GM12892 (cell line): ENCODE measurements around the gene ITPRID2.

Experiments
- DNase-seq: peaks from one replicate; pipeline ENCODE4 v3.0.0; 2011; ENCODE audit not compliant: insufficient read length
- FAIRE-seq: peaks from 2 replicates; lab custom pipeline; 2011; peaks lifted over from hg19 to GRCh38; lab: Jason Lieb, UNC
- POLR2A ChIP-seq: IDR thresholded peaks from 2 replicates; pipeline ENCODE4 v1.6.1; 2011; ENCODE audit warnings: low read depth, low read length, control low read depth
- POLR2AphosphoS5 ChIP-seq: IDR thresholded peaks from 2 replicates; pipeline ENCODE4 v1.6.1; 2011; ENCODE audit warnings: low read depth, low read length, control low read depth
- TAF1 ChIP-seq: IDR thresholded peaks from 2 replicates; pipeline ENCODE4 v1.6.1; 2011; ENCODE audit warnings: low read depth, mild to moderate bottlenecking, control low read depth, low read length, borderline replicate concordance

Gene ITPRID2

DNA sequence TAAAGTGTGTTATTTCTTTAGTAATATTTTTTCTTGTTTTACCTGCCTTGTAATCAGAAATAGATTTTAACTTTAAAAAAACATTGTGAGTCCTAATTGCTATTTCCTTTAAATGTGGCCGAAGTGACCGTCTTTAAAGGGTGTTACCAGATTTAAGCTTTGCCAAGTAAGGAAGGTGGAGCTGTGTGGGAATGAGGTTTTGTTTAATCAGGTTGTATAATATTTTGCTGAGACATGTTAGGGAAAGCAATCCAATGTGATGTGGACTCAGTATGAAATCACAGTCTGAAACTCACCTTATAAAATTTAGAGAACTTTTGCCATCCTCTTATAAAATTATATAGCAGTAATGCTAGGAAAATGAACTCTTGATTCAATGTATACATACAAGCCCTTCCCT, 32.9 kb upstream of the ITPRID2 start:
- DNase-seq (no peak), FAIRE-seq (no peak)
- TF ChIP-seq POLR2A (no peak), TAF1 (no peak), POLR2AphosphoS5 (no peak)

DNA sequence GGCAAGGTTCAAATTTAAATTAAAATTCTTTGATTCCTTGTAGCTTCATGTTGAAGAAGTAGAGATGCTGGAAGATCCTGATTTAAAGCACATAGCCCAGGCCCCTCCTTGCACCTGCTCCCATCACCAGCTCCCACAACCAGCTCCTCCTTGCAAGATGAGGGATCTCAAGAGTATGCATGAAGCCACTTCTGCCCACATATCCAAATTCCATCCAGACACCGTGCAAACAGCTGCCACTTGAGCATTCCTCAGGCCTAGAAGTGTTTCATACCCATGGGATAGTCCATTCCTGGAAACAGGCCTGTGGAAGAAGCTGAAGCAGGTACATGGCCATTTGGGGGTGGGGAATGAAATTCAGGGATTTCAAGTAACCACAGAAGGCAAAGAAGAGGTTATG, 32.4 kb upstream of the ITPRID2 start:
- DNase-seq (no peak), FAIRE-seq (no peak)
- no peak for TF ChIP-seq POLR2AphosphoS5
- TF ChIP-seq POLR2A = no peak
- no peak for TF ChIP-seq TAF1

DNA sequence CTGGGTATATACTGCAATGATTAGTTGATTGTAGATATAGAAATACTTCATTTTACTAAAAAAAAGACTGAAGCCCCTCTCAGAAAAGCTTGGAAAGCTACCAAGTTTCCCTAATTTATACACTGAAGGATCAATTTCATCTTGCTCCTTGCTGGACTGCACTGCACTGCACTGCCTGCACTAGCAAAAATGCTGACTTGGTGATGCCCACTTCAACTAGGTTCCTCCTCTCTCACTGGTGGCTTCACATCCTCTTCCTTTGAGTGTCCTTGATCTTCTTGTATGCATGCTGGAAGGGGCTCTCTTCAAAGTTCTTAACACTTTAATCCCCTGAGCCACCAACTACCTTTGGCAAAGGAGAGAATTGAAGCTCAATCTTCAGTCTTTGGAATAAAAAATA, 31.7 kb upstream of the ITPRID2 start:
- FAIRE-seq (no peak), DNase-seq (no peak)
- TF ChIP-seq POLR2A (no peak), POLR2AphosphoS5 (no peak), TAF1 (no peak)

DNA sequence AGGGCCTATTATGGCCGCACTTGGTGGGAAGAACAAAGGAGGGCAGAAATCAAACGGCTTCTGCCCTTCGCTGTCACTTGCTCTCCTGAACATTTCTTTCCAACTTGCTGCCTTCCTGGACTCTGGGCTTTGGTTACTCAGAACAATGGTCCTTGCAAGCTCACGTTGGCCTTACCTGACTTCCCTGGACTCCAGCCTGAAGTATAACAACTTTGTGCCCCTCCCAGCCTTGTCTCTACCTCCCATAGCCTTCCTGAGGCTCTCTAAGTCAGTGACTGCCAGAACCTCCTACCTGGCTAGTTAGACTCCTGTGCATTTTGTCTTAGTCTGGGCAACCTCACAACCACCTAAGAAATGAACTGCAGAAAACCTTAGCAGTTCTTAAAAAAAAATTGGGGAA, 30.2 kb upstream of the ITPRID2 start:
- TF ChIP-seq POLR2AphosphoS5 (no peak), TAF1 (no peak), POLR2A (no peak)
- DNase-seq (no peak), FAIRE-seq (no peak)

DNA sequence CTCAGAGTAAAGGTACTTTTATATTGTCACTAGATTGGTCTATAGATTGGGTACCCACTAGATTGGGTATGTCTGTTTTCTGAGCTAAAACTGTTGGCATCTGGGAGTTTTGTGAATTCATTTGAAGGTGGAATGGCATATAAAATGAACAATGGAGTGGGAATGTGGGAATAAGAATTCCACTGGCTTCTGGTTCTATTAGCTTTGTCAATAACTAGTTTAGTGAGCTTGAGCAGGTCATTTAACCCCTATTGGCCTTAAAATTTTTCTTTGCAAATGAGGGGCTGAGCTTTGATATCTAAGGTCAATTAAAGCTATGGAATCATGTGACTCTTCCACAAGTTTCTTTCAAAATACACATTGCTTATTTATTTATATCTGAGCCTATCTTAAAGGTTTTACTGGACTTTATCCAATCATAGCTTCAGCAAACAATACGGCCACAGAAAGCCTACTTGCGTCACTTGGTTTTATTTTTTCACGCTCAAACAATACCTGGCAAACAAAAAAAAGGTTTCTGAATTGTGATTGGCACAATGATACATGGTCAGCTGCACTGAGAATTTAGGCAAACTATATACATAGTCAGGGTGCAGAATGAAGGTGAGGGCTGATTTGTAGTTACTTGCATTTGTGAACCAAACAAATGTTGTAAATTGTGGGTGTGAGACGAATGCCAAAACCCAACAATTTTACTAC, 28.8 kb upstream of the ITPRID2 start:
- no peak for FAIRE-seq
- TF ChIP-seq POLR2A (no peak), POLR2AphosphoS5 (no peak), TAF1 (no peak)
- DNase-seq = no peak

DNA sequence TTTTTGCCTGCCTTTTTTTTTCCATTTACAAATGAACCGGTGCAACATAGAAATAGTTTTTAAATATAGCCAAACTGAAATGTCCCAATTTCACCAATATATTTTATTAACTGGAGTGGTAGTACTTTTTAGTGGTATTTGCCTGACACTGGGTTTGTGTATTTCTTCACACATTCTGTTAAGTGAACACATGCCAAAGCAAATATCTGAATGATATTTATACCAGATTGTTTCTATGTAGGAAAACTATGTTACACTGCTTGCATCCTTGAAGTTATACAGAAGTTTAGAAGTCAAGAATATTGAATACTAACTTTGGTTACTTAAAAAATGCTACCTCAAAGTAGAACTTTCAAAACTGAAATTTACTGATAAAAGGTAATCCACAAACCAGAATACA, 19.4 kb upstream of the ITPRID2 start:
- FAIRE-seq (no peak), DNase-seq (no peak)
- TF ChIP-seq TAF1 (no peak), POLR2A (no peak), POLR2AphosphoS5 (no peak)

DNA sequence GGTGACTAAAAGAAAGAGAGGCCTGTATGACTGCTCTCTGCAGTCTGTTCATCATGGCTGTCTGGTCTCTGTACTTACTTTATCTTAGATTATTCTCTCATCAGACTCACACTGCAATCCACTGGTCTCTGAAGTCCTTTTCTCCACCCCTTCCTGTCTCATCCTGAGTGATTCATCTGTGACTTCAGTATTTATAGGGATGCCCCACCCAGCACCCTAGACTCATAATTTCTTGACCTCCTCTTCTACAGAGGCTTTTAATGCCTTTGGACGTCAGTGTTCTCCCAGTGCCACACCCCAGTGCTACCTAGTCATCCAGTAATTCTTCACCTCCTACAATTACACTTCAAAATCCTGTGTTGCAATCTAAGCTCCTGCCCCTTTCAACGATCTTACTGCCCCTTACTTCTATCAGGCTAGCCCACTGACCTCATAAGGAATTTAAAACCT, 14.9 kb upstream of the ITPRID2 start:
- DNase-seq = no peak
- TF ChIP-seq POLR2AphosphoS5 = no peak
- TF ChIP-seq TAF1 = no peak
- FAIRE-seq = no peak

DNA sequence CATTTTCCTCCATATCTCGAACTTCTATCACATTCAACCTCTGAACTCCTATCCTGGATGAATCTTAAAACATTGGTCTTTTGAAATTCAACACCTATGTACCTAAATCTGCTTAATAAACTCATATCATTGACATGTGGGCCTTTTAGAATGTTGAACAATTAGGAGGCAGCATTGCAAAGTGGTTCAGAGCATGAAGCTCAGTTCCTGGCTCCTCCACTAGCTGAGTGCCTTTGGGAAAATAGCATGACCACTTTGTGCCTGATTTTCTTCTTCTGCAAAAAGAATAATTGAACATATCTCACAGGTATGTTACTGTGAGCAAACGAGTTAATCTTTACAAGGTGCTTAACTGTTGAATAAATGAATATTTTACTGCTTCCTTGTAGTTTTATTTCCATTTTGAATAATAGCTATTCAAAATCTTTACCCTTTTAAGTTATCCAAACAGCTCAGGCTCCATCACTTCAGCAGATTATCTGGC, 14.3 kb upstream of the ITPRID2 start:
- FAIRE-seq = no peak

DNA sequence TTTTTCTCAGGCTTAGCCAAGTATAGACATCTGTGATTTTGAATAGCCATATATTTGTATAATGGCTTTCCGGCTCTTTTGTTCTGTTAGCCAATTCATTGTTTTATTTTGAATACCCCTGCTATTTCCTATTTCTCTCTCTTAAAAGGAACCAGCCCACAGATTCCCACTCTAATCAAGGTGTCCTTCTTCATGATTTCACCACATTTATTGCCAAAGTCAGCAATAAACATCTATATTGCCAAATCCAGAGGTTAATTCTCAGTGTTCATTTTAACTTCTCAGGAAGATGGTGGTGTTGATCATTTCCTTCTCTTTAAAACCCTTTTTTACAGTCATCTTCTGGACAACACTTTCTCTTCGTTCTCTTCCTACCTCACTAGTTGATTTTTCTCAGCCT, 13.1 kb upstream of the ITPRID2 start:
- DNase-seq = no peak
- FAIRE-seq = no peak
- TF ChIP-seq POLR2A (no peak), POLR2AphosphoS5 (no peak), TAF1 (no peak)

More for the DNA sequence above, 14.3 kb upstream of the ITPRID2 start:
- TF ChIP-seq TAF1 = no peak
- no peak for TF ChIP-seq POLR2A
- no peak for TF ChIP-seq POLR2AphosphoS5
- no peak for DNase-seq

DNA sequence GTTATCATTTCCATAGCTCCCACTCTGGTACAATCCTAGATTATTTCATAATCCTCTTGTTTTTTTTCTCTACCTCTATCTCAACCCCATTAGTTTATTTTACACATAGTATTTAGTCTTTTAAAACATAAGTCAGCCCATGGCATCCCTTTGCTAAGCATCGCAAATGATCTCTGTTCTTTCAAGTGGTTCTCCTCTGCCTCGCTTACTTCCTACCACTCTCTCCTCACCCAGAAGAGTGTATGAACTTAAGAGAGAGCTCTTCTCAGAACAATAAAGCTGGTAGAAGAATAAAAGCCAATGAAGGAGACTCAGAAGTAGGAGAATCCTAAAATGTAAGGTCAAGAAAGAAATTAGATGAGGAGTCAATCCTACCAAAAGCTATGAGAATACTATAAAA, 12.2 kb upstream of the ITPRID2 start:
- TF ChIP-seq POLR2A = no peak
- no peak for TF ChIP-seq TAF1
- TF ChIP-seq POLR2AphosphoS5 = no peak
- FAIRE-seq = no peak
- DNase-seq = no peak

DNA sequence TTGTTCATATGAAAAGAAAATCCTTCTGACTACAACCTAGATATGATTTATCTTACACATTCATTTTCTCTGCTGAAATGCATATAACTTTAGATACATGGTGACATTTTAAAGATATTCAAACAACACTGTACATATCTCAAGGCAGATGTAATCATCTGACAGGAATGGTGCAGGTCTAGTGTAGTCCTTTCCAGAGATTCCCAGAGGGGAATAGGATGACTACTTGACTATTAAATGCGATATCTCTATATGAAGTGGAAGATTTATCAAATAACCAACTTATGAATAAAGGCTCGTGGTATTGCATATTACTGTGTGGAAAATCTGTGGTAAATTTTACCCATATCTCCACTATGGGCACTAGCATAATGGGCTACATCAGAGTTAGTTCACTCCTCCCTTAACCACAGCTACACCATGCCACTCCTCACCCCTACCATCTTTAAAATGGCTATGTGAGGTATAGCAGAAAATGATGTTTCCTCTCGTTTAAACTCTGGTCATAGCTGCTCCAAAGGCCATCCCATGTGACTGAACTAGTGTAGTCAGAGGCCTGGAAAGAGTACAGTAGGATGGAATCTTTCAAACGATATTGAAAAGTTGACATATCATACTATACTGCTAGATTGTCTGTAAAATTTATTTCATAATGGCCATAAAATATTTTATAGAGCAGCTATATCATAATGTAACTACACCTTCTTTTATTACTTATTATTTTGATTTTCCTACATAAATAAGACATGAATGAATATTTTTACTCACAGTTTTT, 9.1 kb upstream of the ITPRID2 start:
- TF ChIP-seq TAF1 = no peak
- FAIRE-seq (no peak), DNase-seq (no peak)

DNA sequence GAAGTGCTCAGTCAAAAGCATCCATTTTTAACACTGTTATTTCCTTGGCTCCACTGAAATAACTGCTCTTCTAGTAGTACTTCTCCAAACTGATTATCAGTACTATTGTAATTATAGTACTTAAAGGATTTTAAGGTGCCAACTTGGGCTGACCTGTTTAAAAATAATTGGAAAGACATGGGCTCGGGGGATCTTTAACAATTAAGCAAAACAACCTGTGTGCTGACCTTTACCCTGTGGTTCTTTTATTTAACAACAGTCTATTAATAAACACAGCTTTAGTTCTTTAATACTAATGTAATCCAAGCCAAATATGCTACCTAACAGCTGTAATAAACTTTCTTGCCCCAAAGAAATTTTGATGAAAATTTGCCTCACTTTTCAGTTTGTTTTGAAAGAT, 6.9 kb upstream of the ITPRID2 start:
- FAIRE-seq = no peak
- no peak for DNase-seq
- TF ChIP-seq TAF1 = no peak
- no peak for TF ChIP-seq POLR2AphosphoS5
- TF ChIP-seq POLR2A = no peak
